ENCODE data around the gene SMPD3. TPM values are rescaled to one million over a fixed set of nuclear protein-coding genes. Genes with fewer than 3 reads are reported as not detected.

The SMPD3 gene
- total and polyA plus RNA-seq, 8 donors, result 0.79 to 3.7 (median 2.8) TPM

- Histone ChIP-seq H3K4me1 (peaks cover 0 to 19% of the 10 kb centered on the region in 2 donors), H3K9me3 (no peaks in the 10 kb centered on the region), H3K27me3 (no peaks in the 10 kb centered on the region), H3K4me3 (no peak overlapping the region), H3K36me3 (no peaks in the 10 kb centered on the region), H3K27ac (no peak overlapping the region)
- intact Hi-C loops (cut with DNase I), result no loop called here
- no peak for ATAC-seq
- peak in 1 of 4 donors; percentile 40 for DNase-seq
- TF ChIP-seq, protein P1, sequence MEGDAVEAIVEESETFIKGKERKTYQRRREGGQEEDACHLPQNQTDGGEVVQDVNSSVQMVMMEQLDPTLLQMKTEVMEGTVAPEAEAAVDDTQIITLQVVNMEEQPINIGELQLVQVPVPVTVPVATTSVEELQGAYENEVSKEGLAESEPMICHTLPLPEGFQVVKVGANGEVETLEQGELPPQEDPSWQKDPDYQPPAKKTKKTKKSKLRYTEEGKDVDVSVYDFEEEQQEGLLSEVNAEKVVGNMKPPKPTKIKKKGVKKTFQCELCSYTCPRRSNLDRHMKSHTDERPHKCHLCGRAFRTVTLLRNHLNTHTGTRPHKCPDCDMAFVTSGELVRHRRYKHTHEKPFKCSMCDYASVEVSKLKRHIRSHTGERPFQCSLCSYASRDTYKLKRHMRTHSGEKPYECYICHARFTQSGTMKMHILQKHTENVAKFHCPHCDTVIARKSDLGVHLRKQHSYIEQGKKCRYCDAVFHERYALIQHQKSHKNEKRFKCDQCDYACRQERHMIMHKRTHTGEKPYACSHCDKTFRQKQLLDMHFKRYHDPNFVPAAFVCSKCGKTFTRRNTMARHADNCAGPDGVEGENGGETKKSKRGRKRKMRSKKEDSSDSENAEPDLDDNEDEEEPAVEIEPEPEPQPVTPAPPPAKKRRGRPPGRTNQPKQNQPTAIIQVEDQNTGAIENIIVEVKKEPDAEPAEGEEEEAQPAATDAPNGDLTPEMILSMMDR (IDR thresholded peaks at IDR 0.05), result no peak
Observed at GRCh38 chr16:68372806-68373205, 75.5 kb downstream of the SMPD3 start.

DNA sequence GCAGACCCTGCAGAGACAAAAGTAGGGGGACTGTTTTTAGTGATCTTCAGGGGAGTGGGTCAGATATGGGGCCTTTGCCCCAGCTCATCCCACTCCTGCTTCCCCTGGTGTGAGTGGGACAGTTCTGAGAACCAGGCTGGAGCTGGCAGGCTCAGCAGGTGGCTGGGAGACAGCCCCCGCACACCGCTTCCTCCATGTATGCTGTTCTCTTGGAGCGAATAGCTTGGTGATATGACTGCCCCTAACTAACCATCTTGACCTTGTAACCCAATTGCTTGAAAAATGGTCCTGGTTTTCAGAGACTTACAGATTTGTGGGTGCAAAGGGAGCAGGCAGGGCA lies 76.0 kb downstream of the SMPD3 start:
- no peak overlapping the region for H3K27ac ChIP-seq
- H3K9me3 ChIP-seq, result no peaks in the 10 kb centered on the region
- no peak overlapping the region for H3K4me3 ChIP-seq
- peaks cover 0 to 19% of the 10 kb centered on the region in 2 donors for H3K4me1 ChIP-seq
- no peaks in the 10 kb centered on the region for H3K27me3 ChIP-seq
- TF ChIP-seq, protein P1 (IDR thresholded peaks at IDR 0.05), result no peak
- intact Hi-C loops (cut with DNase I), result no loop called here
- H3K36me3 ChIP-seq, result no peaks in the 10 kb centered on the region
- DNase-seq (no peak), ATAC-seq (no peak)

DNA sequence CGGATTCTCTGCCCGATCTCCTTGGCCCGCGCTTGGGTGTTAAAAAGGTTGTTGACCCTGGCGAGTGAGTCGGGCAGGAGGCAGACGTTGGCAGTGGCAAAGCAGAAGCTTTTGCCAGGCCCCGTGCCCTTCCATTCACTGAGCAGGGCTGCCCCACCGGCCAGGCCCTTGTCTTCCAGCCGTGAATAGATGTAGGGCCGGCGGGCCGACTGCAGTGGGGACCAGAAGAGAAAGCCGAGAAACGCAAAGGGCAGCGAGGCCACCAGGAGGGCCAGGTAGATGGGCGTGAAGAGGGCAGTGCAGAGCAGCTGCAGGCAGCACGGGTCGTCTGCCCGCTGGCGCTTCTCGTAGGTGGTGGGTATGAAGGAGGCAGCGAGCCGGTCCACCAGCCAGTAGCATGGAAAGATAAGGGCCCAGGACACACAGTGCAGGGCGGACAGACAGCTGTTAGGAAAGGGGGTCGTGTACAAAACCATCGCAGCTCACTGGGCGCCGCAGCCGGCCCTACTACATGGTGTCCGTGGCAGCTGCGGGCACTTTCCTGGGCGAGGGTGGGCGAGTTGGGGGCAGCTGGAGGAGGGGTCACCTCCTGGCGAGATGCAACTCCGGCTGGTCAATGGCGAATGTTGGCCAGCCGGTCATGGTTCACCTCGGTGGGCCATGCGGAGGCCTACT lies 76.5 kb downstream of the SMPD3 start:
- Histone ChIP-seq H3K4me3 (no peak overlapping the region), H3K4me1 (peaks cover 0 to 19% of the 10 kb centered on the region in 2 donors), H3K9me3 (no peaks in the 10 kb centered on the region), H3K27me3 (no peaks in the 10 kb centered on the region), H3K36me3 (no peaks in the 10 kb centered on the region), H3K27ac (no peak overlapping the region)
- intact Hi-C loops (cut with DNase I), result no loop called here
- DNase-seq (peak in 1 of 4 donors; percentile 80), ATAC-seq (no peak)
- TF ChIP-seq, protein P1 (IDR thresholded peaks at IDR 0.05), result no peak

DNA sequence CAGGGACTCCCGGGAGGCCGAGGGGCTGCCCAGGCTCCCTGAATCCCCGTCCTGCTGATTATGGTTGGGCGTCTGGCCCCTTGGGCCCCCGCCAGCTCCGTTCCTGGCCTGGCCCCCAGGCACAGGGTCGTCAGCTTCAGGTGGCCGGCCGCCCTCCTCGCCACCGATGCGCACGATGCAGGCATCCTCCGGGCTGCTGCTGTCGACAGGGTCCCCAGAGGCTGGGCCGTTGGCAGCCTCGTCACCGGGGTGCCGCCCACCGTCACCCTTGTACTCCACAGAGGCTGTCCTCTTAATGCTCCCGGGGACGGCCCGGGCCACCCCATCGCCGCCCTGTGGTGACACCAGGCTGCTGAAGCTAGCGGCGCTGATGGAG lies 77.0 kb downstream of the SMPD3 start:
- no peak overlapping the region for H3K27ac ChIP-seq
- no peaks in the 10 kb centered on the region for H3K36me3 ChIP-seq
- H3K27me3 ChIP-seq, result peaks cover 0 to 5% of the 10 kb centered on the region in 2 donors
- DNase-seq (peak in 1 of 4 donors; percentile 76), ATAC-seq (no peak)
- TF ChIP-seq, protein P1 (IDR thresholded peaks at IDR 0.05), result no peak
- intact Hi-C loops (cut with DNase I), result no loop called here
- no peak overlapping the region for H3K4me3 ChIP-seq
- H3K4me1 ChIP-seq, result peaks cover 0 to 19% of the 10 kb centered on the region in 2 donors
- H3K9me3 ChIP-seq, result no peaks in the 10 kb centered on the region

DNA sequence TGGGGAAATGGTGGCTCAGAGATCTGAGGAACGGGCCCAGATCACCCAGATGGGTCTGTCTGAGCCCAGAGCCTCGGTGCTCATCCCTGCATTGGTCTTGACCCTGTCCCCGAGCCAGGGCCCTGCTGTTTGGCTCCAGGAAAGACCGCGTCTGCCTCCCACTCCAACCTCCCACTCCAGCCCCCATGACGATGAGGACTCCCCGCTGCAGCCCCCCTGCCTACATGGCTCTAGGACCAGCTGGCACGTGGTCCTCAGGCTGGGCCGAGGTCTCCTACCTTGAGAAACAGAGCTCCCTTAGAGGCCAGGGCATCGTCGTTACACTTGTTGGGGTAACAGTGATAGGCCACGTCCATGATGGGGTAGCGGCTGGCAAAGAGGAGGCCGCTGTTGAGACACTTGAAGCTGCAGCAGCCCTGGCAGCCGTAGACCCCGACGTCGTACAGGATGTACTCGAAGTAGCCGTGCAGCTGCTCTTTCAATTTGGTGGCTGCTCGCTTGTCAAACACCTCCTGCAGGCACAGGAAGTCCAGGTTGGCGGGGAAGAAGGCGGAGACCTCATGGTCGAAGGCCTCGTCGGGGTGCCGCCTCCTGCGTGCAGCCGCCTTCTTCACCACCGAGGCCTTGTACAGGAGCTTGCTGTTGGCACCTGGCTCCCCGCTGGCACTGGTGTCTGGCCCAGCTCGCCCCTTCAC lies 77.6 kb downstream of the SMPD3 start:
- DNase-seq, result peak in 1 of 4 donors; percentile 53
- ATAC-seq, result no peak
- Histone ChIP-seq H3K27ac (no peak overlapping the region), H3K4me1 (peaks cover 0 to 19% of the 10 kb centered on the region in 2 donors), H3K9me3 (no peaks in the 10 kb centered on the region), H3K27me3 (peaks cover 0 to 10% of the 10 kb centered on the region in 2 donors), H3K36me3 (no peaks in the 10 kb centered on the region), H3K4me3 (no peak overlapping the region)
- TF ChIP-seq, protein P1 (IDR thresholded peaks at IDR 0.05), result no peak
- intact Hi-C loops (cut with DNase I), result no loop called here
